GM19395 (cell line): ENCODE results near the gene SLC6A3.
A peak's percentile ranks its signal among the peaks of the same experiment; 100 is the strongest.

Experiments
- ATAC-seq: cut with Tn5 transposase; IDR thresholded peaks from one replicate; pipeline ENCODE4 v1.9.1; 2021; ENCODE audit warnings: mild to moderate bottlenecking, moderate library complexity; ENCODE audit not compliant: unreplicated experiment

Gene SLC6A3

DNA sequence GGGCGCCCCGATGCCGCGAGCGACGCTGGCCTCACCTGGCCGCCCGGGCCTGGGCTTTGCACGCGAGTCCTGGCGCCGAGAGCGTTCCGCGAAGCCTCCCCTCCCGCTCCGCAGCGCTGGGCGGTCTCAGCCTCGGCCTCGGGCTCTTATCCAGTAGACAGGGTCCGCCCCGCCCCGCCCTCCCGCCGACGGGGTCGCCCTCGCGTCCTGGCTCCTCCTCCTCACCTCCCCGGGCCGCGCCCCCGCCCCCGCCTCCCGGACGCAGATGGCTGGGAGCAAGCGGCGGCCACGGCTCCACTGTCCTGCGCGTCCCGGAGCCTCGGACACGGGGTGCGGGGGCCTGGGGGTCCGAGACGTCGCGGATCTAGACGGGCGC, at the start of gene SLC6A3:
Gene SLC6A3 (minus strand): TSS at position 128 of the 376 bp plus-strand sequence. CDS start 2,243 bp downstream, outside the sequence.
- no peak for ATAC-seq

GRCh38 chr5:1493941-1494340, 48.7 kb upstream of the SLC6A3 start:
- no peak for ATAC-seq

- ATAC-seq, result no peak
Measured at GRCh38 chr5:1493413-1493812, 48.2 kb upstream of the SLC6A3 start.

DNA sequence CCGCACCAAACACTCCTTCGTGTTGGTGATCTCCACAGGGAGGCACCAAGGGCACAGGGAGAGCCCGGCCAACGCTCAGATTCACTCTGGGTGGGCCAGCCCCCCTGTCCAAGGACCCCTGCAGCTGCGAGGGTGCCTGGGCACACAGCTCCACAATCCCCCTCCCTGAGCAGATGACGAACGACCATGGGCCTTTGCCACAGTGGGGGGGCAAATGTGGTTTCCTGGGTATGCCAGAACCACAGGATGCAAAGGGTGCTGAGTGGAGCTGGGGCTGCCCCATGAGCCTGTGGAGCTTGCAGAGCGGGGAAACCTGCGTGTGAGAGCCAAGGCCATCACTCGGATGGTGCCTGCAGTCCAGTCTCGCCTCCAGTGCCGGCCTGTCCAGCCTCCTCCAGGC, 47.5 kb upstream of the SLC6A3 start:
- no peak for ATAC-seq

DNA sequence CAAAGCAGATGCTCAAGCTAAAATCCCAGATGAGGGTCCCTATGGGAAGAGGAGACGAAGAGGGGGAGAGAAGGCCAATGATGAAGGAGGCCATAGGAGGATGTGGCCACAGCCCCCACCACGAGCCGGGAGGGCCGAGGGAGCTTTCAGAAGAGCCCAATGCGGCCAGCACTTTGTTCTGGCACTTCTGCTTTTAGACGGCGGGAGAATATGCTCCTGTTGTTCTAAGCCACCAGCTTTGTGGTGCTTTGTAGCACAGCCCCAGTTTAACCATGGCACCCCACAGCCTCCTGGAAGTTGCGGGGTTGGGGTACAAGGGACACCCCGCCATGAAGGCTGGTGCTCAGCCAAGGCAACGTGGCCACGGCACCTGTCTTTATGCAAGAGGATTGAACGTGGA, 45.1 kb upstream of the SLC6A3 start:
- no peak for ATAC-seq

DNA sequence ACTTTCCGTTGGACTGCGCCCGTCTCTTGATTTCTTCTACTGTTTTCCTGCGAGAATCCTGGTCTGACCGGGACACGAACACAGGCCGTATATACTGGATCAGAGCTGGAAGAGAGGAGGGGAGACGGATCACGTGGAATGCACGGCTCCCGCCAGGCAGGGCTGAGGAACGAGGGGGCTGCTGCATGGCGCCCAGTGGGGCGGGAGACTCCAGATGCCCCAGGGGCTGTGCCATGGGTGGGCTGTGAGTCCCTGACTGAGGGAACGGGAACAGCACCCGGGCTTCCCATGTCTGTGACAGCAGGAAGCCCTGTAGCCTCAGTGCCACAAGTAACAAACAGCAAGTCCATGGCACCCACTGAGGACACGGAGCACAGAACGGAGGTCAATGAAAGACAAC, 44.5 kb upstream of the SLC6A3 start:
- no peak for ATAC-seq

GRCh38 chr5:1488882-1489680, 43.8 kb upstream of the SLC6A3 start:
- peak; percentile 62 for ATAC-seq

GRCh38 chr5:1487079-1487764, 42.0 kb upstream of the SLC6A3 start:
- ATAC-seq, result no peak

- no peak for ATAC-seq
Measured at GRCh38 chr5:1486271-1486670, 41.0 kb upstream of the SLC6A3 start.

- ATAC-seq, result no peak
Measured at GRCh38 chr5:1485579-1486118, 40.4 kb upstream of the SLC6A3 start.

- peak; percentile 50 for ATAC-seq
Measured at GRCh38 chr5:1484730-1485578, 39.7 kb upstream of the SLC6A3 start.

DNA sequence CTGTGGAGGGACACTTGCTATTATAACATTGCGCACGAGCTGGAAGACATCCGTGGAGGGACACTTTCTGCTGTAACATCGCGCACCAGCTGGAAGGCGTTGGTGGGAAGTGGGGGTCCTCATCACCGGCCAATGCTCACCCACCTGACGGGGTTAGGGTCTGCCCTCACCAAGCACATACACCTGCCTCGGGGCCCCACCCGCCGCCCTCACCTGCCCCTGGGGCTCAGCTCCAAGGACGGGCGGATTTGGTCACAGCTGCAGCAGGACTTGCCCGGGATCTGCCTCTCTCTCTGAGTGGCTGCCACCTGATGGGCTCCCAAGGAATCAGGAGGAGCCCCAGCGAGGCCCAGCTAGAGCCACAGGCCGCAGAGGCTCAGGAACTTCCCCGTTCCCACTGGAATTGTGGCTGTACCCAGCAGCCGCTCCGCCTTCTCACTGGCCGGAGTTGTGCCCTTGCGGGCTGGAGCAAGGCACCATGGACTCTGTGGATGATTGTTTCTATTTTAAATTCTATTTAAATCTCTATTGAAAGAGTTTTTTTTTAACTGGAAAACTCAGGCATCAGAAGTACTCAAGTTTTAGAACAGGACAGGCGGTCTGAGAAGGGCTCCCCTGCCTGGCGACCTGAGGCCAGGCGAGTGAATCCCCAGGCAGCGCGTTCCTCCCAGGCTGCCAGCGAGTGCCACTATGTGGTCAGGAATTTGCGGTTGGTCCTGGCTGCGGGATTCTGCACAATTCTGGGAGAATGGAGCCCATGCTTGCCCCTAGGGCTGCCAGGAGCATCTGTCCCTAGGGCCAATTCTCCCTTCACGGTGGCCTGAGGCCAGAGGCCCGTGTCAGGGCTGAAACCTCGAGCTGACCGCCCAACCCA, 38.9 kb upstream of the SLC6A3 start:
- no peak for ATAC-seq

DNA sequence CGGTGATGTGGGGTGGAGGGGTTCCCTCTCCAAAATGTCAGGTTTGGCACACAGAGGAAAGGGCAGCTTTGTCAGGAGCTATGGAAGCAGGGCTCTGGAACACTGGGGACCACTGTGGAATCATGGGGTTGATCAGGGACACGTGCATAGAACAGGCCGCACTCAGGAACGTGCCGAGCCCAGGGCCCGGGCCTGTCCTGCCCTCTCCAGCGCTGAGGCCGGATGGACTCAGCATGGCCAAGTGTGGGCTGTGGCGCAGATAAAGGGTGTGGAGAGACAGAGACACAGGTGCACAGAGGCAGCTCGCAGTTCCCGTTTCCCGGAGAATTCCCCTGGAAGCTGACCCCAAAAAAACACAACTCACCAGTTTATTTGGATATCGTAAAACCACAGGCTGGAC, 37.8 kb upstream of the SLC6A3 start:
- no peak for ATAC-seq

GRCh38 chr5:1481959-1482331, 36.7 kb upstream of the SLC6A3 start:
- ATAC-seq, result no peak

DNA sequence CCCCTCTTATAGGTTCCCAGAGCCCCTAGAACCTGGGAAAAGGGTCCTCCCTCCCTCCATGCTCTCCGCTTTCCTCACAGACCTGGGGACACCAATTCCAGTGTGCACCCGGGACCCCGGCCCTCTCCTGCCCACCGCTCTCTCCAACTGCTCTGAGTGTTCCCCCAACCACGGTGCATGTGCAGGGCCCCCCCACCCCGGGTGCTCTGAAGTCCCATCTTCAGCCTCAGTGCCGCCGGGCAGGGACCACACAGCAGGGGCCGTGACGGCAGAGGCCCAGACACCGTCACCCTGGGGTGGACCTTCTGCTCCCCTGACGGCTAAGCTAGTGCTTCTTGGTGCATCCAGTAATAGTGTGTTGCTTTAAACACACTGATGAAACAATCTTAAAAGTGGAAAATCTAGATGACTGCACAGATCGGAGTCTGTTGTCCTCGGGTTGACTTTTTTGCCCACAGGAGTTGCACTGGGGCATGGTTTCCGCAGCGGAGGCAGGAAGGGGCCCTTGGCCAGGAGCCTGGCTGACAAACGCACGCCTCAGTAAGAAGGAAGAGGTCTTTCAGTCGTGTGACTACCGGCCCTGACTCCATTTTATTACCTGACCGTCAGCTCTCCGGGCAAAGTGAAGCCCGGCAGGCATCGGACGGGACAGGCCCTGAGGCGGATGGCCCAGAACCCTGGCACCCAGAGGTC, 36.2 kb upstream of the SLC6A3 start:
- ATAC-seq, result no peak

DNA sequence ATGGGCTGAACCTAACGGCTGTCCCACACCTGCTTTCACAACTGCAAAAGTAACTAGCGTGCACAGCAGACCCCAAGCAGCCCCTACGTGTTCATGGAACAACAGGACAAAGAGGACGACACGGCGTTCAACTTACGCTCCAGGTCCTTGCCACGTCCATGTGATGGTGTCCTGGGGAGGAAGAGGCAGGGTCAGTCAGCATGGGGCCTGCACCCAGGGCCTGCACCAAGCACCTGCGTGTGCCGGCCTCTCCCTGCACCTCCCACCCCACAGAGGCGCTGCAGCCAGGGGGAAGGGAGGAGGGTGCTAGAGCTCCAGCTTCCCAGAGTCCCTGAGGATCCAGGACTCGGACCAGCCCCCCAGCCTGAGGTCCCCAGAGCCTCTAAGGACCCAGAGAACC, 35.6 kb upstream of the SLC6A3 start:
- ATAC-seq, result no peak

DNA sequence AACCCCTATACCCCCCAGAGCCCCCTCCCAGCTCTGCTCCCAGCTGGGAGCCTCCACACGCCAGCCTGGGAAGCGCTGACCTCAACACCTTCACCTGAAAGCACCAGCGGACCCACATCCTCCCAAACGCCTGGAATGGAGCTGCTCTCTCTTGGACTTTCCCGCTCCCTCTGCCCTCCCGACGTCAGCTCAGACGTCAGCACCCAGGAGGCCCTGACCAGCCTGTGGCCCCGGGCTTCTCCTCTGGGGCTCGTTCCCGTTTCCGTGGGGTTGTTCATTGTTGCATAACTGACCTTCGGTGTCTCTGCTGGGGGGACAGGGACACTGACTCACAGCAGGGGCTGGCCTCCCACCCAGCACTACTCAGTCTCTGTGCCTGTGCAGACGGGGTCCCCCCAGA, 35.0 kb upstream of the SLC6A3 start:
- ATAC-seq, result no peak

GRCh38 chr5:1479581-1480188, 34.4 kb upstream of the SLC6A3 start:
- ATAC-seq, result no peak

DNA sequence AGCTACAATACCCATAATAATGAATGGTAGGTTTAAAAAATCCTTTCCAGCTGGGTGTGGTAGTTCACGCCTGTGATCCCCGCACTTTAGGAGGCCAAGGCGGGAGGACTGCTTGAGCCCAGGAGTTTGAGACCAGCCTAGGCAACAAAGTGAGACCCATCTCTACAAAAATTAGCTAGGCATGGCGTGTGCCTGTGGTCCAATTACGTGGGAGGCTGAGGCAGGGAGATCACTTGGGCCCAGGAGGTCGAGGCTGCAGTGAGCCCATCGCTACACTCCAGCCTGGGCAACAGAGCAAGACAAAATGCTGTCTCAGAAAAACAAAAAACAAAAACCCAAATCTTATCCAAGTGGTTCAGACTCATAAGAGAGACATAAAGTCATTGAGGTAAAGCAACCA, 33.8 kb upstream of the SLC6A3 start:
- no peak for ATAC-seq
